Cardiac fibroblast (primary cell): ENCODE data around the gene SH3RF3.
A peak's percentile ranks its signal among the peaks of the same experiment; 100 is the strongest.

Experiments
- DNase-seq, 2 donors: peaks; one replicate each; pipeline versions ENCODE4 v3.0.0 to v3.0.0-alpha.2; 2010; ENCODE audit warnings: low read depth in 2 of 2
- H3K4me3 ChIP-seq, 2 donors: replicated peaks in 1 of 2; 1 replicate in 1 of 2; 2 replicates in 1 of 2; pipeline ENCODE4 v1.5.1; 2011; ENCODE audit warnings: low read depth in 2 of 2, low read length in 2 of 2, mild to moderate bottlenecking in 2 of 2, moderate library complexity in 1 of 2
- CTCF ChIP-seq: IDR thresholded peaks from one replicate; pipeline ENCODE4 v1.5.1; 2011; ENCODE audit warnings: low read depth, mild to moderate bottlenecking, low read length, inconsistent platforms

Gene SH3RF3

GRCh38 chr2:109098251-109098920 is 30.6 kb upstream of the SH3RF3 start:
- H3K4me3 ChIP-seq = no peak overlapping the region
- peak; percentile 72 to 81 for DNase-seq
- no peak for TF ChIP-seq CTCF

- H3K4me3 ChIP-seq = no peak overlapping the region
- TF ChIP-seq CTCF = no peak
- no peak for DNase-seq
Observed at GRCh38 chr2:109098921-109099273, 30.1 kb upstream of the SH3RF3 start.

GRCh38 chr2:109102588-109103233 is 26.3 kb upstream of the SH3RF3 start:
- no peak overlapping the region for H3K4me3 ChIP-seq
- DNase-seq = peak in 1 of 2 donors; percentile 8
- no peak for TF ChIP-seq CTCF

- no peak for DNase-seq
- no peak for TF ChIP-seq CTCF
- H3K4me3 ChIP-seq = no peak overlapping the region
Observed at GRCh38 chr2:109105113-109105512, 23.9 kb upstream of the SH3RF3 start.

- TF ChIP-seq CTCF = no peak
Observed at GRCh38 chr2:109108740-109109139, 20.3 kb upstream of the SH3RF3 start.

GRCh38 chr2:109109342-109109741 is 19.7 kb upstream of the SH3RF3 start:
- TF ChIP-seq CTCF = no peak
- H3K4me3 ChIP-seq = no peak overlapping the region
- DNase-seq = no peak

More at GRCh38 chr2:109108740-109109139, 20.3 kb upstream of the SH3RF3 start:
- DNase-seq = no peak
- no peak overlapping the region for H3K4me3 ChIP-seq
